SK-N-SH treated with all-trans-retinoic acid at 6 μM for 48 hours (cell line): ENCODE results near the gene RASA1.

Experiments used
- ATAC-seq: fragments of 200-7000 bp; cut with Tn5 transposase; 3 replicates; pipeline ENCODE4 v1.9.1; 2020; ENCODE audit warnings: mild to moderate bottlenecking, moderate library complexity
- ARNTL ChIP-seq: fragments of 450-650 bp; formaldehyde crosslinking; IDR thresholded peaks from 2 replicates; pipeline ENCODE4 v1.5.0; 2020; ENCODE audit warnings: low read depth, mild to moderate bottlenecking, moderate library complexity, borderline replicate concordance
- BACH2 ChIP-seq: fragments of 250-450 bp; sonication (Bioruptor Pico); IDR thresholded peaks from 2 replicates; pipeline ENCODE4 v1.9.0; 2021; ENCODE audit warnings: mild to moderate bottlenecking, borderline replicate concordance
- CSDC2 ChIP-seq: fragments of 250-450 bp; sonication (Bioruptor Pico); IDR thresholded peaks from 2 replicates; pipeline ENCODE4 v1.5.0; 2020; ENCODE audit warnings: mild to moderate bottlenecking, moderate library complexity
- ESRRG ChIP-seq: fragments of 250-450 bp; sonication (Bioruptor Pico); IDR thresholded peaks from 2 replicates; pipeline ENCODE4 v1.6.1; 2021; ENCODE audit warnings: mild to moderate bottlenecking
- GLIS3 ChIP-seq: fragments of 250-450 bp; sonication (Bioruptor Pico); IDR thresholded peaks from 2 replicates; pipeline ENCODE4 v1.5.0; 2020; ENCODE audit warnings: mild to moderate bottlenecking, moderate library complexity
- ISL1 ChIP-seq: fragments of 250-450 bp; sonication (Bioruptor Pico); IDR thresholded peaks from 2 replicates; pipeline ENCODE4 v2.1.2; 2022; ENCODE audit warnings: mild to moderate bottlenecking, moderate library complexity
- OSR1 ChIP-seq: fragments of 250-450 bp; sonication (Bioruptor Pico); IDR thresholded peaks from 2 replicates; pipeline ENCODE4 v1.8.0; 2022; ENCODE audit warnings: moderate library complexity, mild to moderate bottlenecking, inconsistent platforms
- PPARA ChIP-seq: fragments of 250-450 bp; sonication (Bioruptor Pico); IDR thresholded peaks from 2 replicates; pipeline ENCODE4 v1.5.0; 2020; ENCODE audit warnings: mild to moderate bottlenecking, borderline replicate concordance
- SNAI2 ChIP-seq: fragments of 250-450 bp; sonication (Bioruptor Pico); IDR thresholded peaks from 2 replicates; pipeline ENCODE4 v1.5.0; 2020; ENCODE audit warnings: mild to moderate bottlenecking, moderate library complexity
- TCF4 ChIP-seq: fragments of 250-450 bp; sonication (Bioruptor Pico); IDR thresholded peaks from 2 replicates; pipeline ENCODE4 v1.8.0; 2021; ENCODE audit warnings: mild to moderate bottlenecking, moderate library complexity, borderline replicate concordance
- TOX ChIP-seq: fragments of 250-450 bp; sonication (Bioruptor Pico); IDR thresholded peaks from 2 replicates; pipeline ENCODE4 v1.8.0; 2021; ENCODE audit warnings: mild to moderate bottlenecking, moderate library complexity, borderline replicate concordance
- ZC3H10 ChIP-seq: fragments of 250-450 bp; sonication (Bioruptor Pico); IDR thresholded peaks from 2 replicates; pipeline ENCODE4 v1.5.1; 2021; ENCODE audit warnings: mild to moderate bottlenecking, moderate library complexity
- ZFP3 ChIP-seq: fragments of 250-450 bp; sonication (Bioruptor Pico); IDR thresholded peaks from 2 replicates; pipeline ENCODE4 v1.5.0; 2020; ENCODE audit warnings: mild to moderate bottlenecking, moderate library complexity
- ZFP30 ChIP-seq: fragments of 450-650 bp; formaldehyde crosslinking; IDR thresholded peaks from 2 replicates; pipeline ENCODE4 v1.5.0; 2022; ENCODE audit warnings: mild to moderate bottlenecking, moderate library complexity
- ZNF565 ChIP-seq: fragments of 450-650 bp; formaldehyde crosslinking; conservative IDR thresholded peaks from 2 replicates; pipeline ENCODE4 v1.5.0; 2020; ENCODE audit warnings: low read depth, mild to moderate bottlenecking, moderate library complexity
- ZNF70 ChIP-seq: fragments of 450-650 bp; formaldehyde crosslinking; IDR thresholded peaks from 2 replicates; pipeline ENCODE4 v1.5.0; 2020; ENCODE audit warnings: mild to moderate bottlenecking, moderate library complexity
- ZNF8 ChIP-seq: fragments of 450-650 bp; formaldehyde crosslinking; IDR thresholded peaks from 2 replicates; pipeline ENCODE4 v1.5.0; 2020; ENCODE audit warnings: mild to moderate bottlenecking, moderate library complexity
- TF ChIP-seq, protein P1 (sequence below): fragments of 250-450 bp; sonication (Bioruptor Pico); IDR thresholded peaks from 2 replicates; pipeline ENCODE4 v1.5.1; 2021; ENCODE audit warnings: mild to moderate bottlenecking, moderate library complexity
- TF ChIP-seq, protein P2 (sequence below): fragments of 250-450 bp; sonication (Bioruptor Pico); IDR thresholded peaks from 2 replicates; pipeline ENCODE4 v1.8.0; 2021; ENCODE audit warnings: low read depth, mild to moderate bottlenecking, moderate library complexity, borderline replicate concordance
- TF ChIP-seq, protein P3 (sequence below): fragments of 250-450 bp; sonication (Bioruptor Pico); IDR thresholded peaks from 2 replicates; pipeline ENCODE4 v1.5.0; 2020; ENCODE audit warnings: mild to moderate bottlenecking, moderate library complexity

Gene RASA1

DNA sequence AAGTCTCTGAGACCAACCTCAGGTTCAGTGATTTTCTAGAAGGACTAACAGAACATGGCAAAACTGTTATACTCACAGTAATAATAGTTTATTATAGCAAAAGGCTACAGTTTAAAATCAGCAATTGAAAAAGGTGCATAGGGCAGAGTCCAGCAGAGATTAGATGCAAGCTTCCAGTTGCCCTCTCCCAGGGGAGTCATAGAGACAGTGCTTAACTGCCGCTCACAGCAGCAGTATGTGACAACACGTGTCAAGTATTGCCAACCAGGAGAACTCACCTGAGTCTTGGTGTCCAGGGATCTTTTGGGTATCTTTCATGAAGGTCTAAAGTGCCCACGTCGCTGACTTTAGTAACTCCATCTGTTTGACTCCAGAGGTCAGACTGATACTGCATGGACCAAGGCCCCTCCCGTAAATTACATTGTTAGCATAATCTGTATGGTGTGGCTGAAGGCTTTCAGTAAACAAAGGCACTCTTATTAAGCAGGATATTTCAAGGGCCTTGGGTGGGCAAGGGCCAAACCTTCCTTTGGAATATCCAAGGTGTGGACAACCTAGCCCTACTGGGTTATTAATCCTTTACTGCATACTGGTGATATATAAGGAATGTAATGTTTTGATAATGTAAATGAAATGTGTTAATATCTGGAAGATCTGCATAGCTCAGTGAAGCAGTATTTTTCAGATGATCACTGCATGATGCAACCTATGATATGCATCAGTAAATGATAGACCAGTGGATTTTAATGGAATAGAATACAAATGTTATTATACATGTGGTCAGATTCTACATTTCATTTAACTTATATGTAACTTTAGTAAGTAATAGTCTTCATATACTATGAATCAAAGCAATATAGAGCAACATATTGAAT, 44.0 kb downstream of the RASA1 start:
- no peak for ATAC-seq

DNA sequence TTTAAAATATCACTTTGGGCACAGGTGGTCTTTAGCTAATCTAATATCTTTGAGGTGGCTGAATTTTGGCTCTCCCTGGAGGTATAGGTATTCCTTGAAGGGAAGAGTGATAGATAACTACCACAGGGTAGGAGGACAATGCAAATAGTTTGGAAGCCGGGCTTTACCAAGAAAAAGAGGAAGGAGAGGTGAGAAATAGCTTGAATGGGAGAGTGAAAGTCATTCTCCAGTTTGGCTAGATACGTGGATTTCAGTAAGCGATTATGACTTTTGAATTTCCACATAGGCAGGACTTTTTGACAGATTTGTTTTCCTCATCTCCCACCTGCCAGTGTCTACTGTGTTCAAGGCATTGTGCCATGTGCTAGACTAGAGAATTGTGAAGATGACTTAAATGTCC, 45.5 kb downstream of the RASA1 start:
- ATAC-seq = no peak
- TF ChIP-seq ARNTL (CRISPR knock-in tag) (no peak), ZNF565 (no peak), ESRRG (no peak), TOX (CRISPR knock-in tag) (no peak), PPARA (no peak), BACH2 (CRISPR knock-in tag) (no peak), ZC3H10 (CRISPR knock-in tag) (no peak), GLIS3 (CRISPR knock-in tag) (no peak), CSDC2 (CRISPR knock-in tag) (no peak), ZFP30 (CRISPR knock-in tag) (no peak), ISL1 (CRISPR knock-in tag) (no peak), ZNF70 (CRISPR knock-in tag) (no peak), TCF4 (CRISPR knock-in tag) (no peak), ZFP3 (CRISPR knock-in tag) (no peak)
- TF ChIP-seq, protein P1, sequence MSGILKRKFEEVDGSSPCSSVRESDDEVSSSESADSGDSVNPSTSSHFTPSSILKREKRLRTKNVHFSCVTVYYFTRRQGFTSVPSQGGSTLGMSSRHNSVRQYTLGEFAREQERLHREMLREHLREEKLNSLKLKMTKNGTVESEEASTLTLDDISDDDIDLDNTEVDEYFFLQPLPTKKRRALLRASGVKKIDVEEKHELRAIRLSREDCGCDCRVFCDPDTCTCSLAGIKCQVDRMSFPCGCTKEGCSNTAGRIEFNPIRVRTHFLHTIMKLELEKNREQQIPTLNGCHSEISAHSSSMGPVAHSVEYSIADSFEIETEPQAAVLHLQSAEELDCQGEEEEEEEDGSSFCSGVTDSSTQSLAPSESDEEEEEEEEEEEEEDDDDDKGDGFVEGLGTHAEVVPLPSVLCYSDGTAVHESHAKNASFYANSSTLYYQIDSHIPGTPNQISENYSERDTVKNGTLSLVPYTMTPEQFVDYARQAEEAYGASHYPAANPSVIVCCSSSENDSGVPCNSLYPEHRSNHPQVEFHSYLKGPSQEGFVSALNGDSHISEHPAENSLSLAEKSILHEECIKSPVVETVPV (CRISPR knock-in tag) = no peak
- TF ChIP-seq, protein P2, sequence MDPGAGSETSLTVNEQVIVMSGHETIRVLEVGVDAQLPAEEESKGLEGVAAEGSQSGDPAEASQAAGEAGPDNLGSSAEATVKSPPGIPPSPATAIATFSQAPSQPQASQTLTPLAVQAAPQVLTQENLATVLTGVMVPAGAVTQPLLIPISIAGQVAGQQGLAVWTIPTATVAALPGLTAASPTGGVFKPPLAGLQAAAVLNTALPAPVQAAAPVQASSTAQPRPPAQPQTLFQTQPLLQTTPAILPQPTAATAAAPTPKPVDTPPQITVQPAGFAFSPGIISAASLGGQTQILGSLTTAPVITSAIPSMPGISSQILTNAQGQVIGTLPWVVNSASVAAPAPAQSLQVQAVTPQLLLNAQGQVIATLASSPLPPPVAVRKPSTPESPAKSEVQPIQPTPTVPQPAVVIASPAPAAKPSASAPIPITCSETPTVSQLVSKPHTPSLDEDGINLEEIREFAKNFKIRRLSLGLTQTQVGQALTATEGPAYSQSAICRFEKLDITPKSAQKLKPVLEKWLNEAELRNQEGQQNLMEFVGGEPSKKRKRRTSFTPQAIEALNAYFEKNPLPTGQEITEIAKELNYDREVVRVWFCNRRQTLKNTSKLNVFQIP (CRISPR knock-in tag) = no peak
- TF ChIP-seq, protein P3, sequence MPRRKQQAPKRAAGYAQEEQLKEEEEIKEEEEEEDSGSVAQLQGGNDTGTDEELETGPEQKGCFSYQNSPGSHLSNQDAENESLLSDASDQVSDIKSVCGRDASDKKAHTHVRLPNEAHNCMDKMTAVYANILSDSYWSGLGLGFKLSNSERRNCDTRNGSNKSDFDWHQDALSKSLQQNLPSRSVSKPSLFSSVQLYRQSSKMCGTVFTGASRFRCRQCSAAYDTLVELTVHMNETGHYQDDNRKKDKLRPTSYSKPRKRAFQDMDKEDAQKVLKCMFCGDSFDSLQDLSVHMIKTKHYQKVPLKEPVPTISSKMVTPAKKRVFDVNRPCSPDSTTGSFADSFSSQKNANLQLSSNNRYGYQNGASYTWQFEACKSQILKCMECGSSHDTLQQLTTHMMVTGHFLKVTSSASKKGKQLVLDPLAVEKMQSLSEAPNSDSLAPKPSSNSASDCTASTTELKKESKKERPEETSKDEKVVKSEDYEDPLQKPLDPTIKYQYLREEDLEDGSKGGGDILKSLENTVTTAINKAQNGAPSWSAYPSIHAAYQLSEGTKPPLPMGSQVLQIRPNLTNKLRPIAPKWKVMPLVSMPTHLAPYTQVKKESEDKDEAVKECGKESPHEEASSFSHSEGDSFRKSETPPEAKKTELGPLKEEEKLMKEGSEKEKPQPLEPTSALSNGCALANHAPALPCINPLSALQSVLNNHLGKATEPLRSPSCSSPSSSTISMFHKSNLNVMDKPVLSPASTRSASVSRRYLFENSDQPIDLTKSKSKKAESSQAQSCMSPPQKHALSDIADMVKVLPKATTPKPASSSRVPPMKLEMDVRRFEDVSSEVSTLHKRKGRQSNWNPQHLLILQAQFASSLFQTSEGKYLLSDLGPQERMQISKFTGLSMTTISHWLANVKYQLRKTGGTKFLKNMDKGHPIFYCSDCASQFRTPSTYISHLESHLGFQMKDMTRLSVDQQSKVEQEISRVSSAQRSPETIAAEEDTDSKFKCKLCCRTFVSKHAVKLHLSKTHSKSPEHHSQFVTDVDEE (CRISPR knock-in tag) = no peak

More for the DNA sequence above, 44.0 kb downstream of the RASA1 start:
- TF ChIP-seq, protein P3 (CRISPR knock-in tag) = no peak
- no peak for TF ChIP-seq CSDC2 (CRISPR knock-in tag)
- no peak for TF ChIP-seq SNAI2 (CRISPR knock-in tag)
- TF ChIP-seq, protein P1 (CRISPR knock-in tag) = no peak
- TF ChIP-seq BACH2 (CRISPR knock-in tag) = no peak
- no peak for TF ChIP-seq GLIS3 (CRISPR knock-in tag)
- TF ChIP-seq, protein P2 (CRISPR knock-in tag) = no peak
- no peak for TF ChIP-seq ZNF565
- TF ChIP-seq ZNF8 (CRISPR knock-in tag) = no peak
- TF ChIP-seq PPARA = no peak
- TF ChIP-seq ZFP30 (CRISPR knock-in tag) = no peak
- no peak for TF ChIP-seq ZC3H10 (CRISPR knock-in tag)
- no peak for TF ChIP-seq ZFP3 (CRISPR knock-in tag)
- no peak for TF ChIP-seq ZNF70 (CRISPR knock-in tag)
- no peak for TF ChIP-seq OSR1 (CRISPR knock-in tag)
- TF ChIP-seq ESRRG = no peak
- no peak for TF ChIP-seq ARNTL (CRISPR knock-in tag)
